Activated CD4-positive, alpha-beta memory T cell treated with anti-CD3 and anti-CD28 coated beads for 36 hours (primary cell): ENCODE measurements around the gene CHST2. TPM values are rescaled to one million over a fixed set of nuclear protein-coding genes. Genes with fewer than 3 reads are reported as not detected.

Source experiments
- CTCF ChIA-PET: fragments of 350-600 bp; sonication (Branson Sonifier 250); formaldehyde crosslinking; loops from one replicate; lab custom pipeline; 2021; ENCODE audit warnings: antibody characterized with exemption, inconsistent platforms; lab: Charles Lee
- POLR2A ChIA-PET: fragments of 350-600 bp; sonication (Branson Sonifier 250); formaldehyde crosslinking; loops from one replicate; lab custom pipeline; 2021; ENCODE audit warnings: antibody characterized with exemption; lab: Charles Lee
- DNase-seq: peaks from one replicate; pipeline ENCODE4 v3.0.0-alpha.2; 2020
- H3K27ac Mint-ChIP-seq: one replicate; pipeline ENCODE4 v1.8.0; 2021; ENCODE audit warnings: mixed read lengths
- H3K27me3 Mint-ChIP-seq: one replicate; pipeline ENCODE4 v1.8.0; 2021; ENCODE audit warnings: mixed read lengths
- H3K36me3 Mint-ChIP-seq: one replicate; pipeline ENCODE4 v1.8.0; 2021; ENCODE audit warnings: mixed read lengths
- H3K4me1 Mint-ChIP-seq: one replicate; pipeline ENCODE4 v1.8.0; 2021; ENCODE audit warnings: low read depth, mixed read lengths
- H3K4me3 Mint-ChIP-seq: one replicate; pipeline ENCODE4 v1.8.0; 2021; ENCODE audit warnings: mild to moderate bottlenecking, mixed read lengths
- H3K9me3 Mint-ChIP-seq: one replicate; pipeline ENCODE4 v1.8.0; 2021; ENCODE audit warnings: mixed read lengths
- intact Hi-C: fragments of 100-400 bp; cut with micrococcal nuclease; formaldehyde crosslinking; loops from one replicate; pipeline ENCODE4 v1.15.1; 2023
- total RNA-seq, 2 experiments: library from RNA; stranded (reverse); gene quantifications; one replicate each; pipeline ENCODE4 v1.2.3, GENCODE V29; 2021

CHST2 gene
- total RNA-seq, 2 experiments from 2014 or later, result 4.5 to 4.7 TPM

DNA sequence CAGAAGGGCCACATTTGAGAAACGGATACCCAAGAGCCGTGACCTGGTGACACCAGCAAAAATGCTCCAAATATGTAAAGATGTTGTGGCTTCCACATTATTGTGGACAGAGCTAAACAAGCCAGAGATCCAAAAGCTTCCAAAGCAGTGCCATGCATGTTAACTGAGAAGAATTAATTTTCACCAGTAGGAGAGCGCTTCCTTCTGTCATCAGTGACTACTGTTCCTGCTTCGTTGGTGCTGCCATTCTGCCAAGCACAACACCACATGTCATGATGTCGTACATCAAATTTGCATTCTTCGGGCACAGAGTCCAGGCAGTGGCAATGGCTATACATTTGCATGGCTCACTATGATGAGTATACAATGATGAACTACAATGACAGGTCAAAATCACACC, 19.1 kb upstream of the CHST2 start:
- ChIA-PET POLR2A (interaction anchor here (1.7 kb wide), 1 partner anchor 18 kb away, joined by 7 read pairs; no protein-coding TSS in a partner anchor), CTCF (interaction anchor here (1.5 kb wide), 1 partner anchor 574 kb away, joined by 3 read pairs; no protein-coding TSS in a partner anchor)
- Mint-ChIP-seq H3K36me3 (peaks cover 12% of the 10 kb centered on the region), H3K4me1 (peaks cover 15% of the 10 kb centered on the region), H3K4me3 (no peak overlapping the region), H3K27ac (no peak overlapping the region), H3K27me3 (peaks cover 29% of the 10 kb centered on the region), H3K9me3 (peaks cover 14% of the 10 kb centered on the region)
- no peak for DNase-seq
- intact Hi-C loops, result no loop called here

DNA sequence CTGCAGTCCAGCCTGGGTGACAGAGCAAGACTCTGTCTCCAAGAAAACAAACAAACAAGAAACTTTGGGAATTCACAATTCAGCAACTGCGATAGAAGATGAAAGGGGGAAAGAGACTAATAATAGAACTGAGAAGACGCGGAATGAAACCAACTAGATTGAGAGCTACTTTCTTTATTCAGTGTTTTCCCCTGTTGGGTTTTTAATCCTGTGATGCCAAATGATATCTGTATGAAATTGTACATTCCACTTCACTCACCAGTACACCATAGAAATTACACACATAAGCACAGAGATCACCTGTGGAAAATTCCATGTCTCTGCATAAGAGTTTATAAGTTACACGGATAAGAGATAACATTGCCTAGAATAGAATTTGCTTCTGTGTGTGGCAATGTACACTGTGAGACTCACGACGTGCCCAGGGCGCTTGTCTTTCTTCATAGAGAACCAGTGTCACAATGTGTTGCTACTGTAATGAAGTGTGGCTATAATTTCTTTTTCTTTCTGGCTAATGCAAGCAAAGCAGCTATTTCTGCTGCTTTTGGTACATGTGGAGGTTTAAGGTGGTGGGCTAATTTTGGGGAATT, 17.7 kb upstream of the CHST2 start:
- DNase-seq, result no peak
- H3K4me1 Mint-ChIP-seq, result peaks cover 15% of the 10 kb centered on the region
- H3K9me3 Mint-ChIP-seq, result peaks cover 26% of the 10 kb centered on the region
- H3K27ac Mint-ChIP-seq, result no peak overlapping the region
- intact Hi-C loops, result loop anchor here (1.0 kb wide), 2 partner anchors 20 to 41 kb away; no protein-coding TSS in a partner anchor
- ChIA-PET CTCF (interaction anchor here (0.9 kb wide), 1 partner anchor 19 kb away, joined by 4 read pairs; no protein-coding TSS in a partner anchor), POLR2A (interaction anchor here (1.5 to 1.7 kb wide), 2 partner anchors 10 to 20 kb away, joined by 5 to 7 read pairs; no protein-coding TSS in a partner anchor)
- peaks cover 32% of the 10 kb centered on the region for H3K27me3 Mint-ChIP-seq
- H3K36me3 Mint-ChIP-seq, result peaks cover 18% of the 10 kb centered on the region
- H3K4me3 Mint-ChIP-seq, result no peak overlapping the region

DNA sequence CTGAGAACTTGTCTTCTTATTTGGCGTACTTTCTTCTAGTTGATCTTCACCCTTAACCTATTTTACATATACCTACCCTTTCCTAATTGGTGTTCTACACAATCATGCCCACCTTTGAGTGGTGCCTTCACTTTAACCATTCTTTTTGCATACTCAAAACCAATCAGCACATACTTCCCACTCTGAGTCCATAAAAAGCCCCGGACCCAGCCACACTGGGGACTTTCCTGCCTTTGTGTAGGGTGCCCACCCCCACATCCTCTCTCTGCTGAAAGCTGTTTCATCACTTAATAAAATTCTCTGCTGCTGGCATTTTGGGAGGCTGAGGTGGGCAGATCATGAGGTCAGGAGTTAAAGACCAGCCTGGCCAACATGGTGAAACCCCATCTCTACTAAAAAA, 15.9 kb upstream of the CHST2 start:
- DNase-seq, result peak; percentile 33
- Mint-ChIP-seq H3K4me1 (peaks cover 15% of the 10 kb centered on the region), H3K4me3 (no peak overlapping the region), H3K36me3 (peaks cover 16% of the 10 kb centered on the region), H3K9me3 (peaks cover 26% of the 10 kb centered on the region), H3K27me3 (peaks cover 31% of the 10 kb centered on the region), H3K27ac (no peak overlapping the region)
- ChIA-PET CTCF (no interaction called here), POLR2A (no interaction called here)
- intact Hi-C loops, result no loop called here

DNA sequence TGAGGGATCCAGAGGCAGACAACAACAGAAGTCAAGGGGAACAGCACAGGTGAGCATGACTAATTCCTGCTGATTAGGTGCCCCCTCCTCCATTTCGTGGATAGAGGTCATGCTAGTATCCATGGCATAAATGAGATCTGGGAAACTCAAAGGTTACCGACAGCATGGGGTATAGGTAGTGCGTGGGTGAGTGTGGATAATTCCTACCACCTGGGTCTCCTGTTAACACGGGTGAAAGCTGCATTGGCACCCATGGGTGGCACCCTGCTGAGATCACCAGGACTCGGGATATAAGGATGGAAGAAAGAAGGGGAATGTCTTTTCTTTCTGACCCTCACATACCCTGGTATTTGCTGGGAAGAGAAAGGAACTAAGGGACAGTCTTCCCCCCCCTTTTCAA, 14.4 kb upstream of the CHST2 start:
- Mint-ChIP-seq H3K36me3 (peaks cover 16% of the 10 kb centered on the region), H3K9me3 (peaks cover 26% of the 10 kb centered on the region), H3K4me3 (no peak overlapping the region), H3K27ac (no peak overlapping the region), H3K4me1 (peaks cover 15% of the 10 kb centered on the region), H3K27me3 (peaks cover 24% of the 10 kb centered on the region)
- CTCF ChIA-PET, result interaction anchor here (0.6 kb wide), 1 partner anchor 16 kb away, joined by 3 read pairs; no protein-coding TSS in a partner anchor
- intact Hi-C loops, result no loop called here
- POLR2A ChIA-PET, result no interaction called here
- no peak for DNase-seq

DNA sequence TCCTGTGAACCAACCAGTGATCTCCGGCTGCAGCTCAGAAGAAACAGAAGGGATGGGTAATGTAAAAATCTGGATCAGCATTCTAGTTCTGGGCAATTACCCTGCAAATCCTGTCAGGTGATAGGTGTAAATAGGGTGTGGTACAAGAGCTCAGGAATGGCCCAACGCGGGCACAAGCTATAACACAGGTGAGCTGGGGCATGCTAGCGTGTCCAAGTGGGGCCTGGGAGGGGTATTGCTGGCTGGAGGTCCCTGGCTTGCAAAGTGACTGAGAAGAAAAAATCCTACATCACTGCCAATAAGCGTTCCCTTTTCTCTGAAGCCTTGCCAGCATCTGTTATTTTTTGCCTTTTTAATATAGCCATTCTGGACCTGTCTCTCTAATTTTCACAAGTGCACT, 9.7 kb upstream of the CHST2 start:
- POLR2A ChIA-PET, result interaction anchor here (0.9 kb wide), 1 partner anchor 10 kb away, joined by 3 read pairs; the partner anchor contains the start of gene CHST2
- Mint-ChIP-seq H3K4me3 (no peak overlapping the region), H3K27me3 (peaks cover 7% of the 10 kb centered on the region), H3K36me3 (peaks cover 10% of the 10 kb centered on the region), H3K4me1 (no peaks in the 10 kb centered on the region), H3K27ac (no peak overlapping the region), H3K9me3 (peaks cover 18% of the 10 kb centered on the region)
- CTCF ChIA-PET, result no interaction called here
- intact Hi-C loops, result no loop called here
- DNase-seq, result no peak

DNA sequence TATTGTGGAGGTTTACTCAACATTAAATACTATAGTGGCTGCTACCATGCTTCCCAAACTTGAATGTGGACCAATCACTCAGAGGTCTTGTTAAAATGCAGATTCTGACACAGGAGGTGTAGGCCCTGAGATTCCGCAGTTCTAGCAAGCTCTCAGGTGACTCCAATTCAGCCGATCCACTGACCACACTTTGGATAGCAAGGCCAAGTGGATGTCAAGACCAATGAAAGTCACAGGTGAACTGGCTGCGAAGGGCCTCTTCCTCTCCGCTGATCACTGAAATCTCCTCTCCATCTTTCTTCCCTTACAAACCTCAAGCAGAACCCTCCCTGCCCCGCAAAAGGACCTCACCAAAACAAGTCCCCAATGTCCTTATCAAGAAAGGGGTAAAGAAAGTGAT, 9.2 kb upstream of the CHST2 start:
- intact Hi-C loops, result no loop called here
- Mint-ChIP-seq H3K27ac (no peak overlapping the region), H3K4me3 (no peak overlapping the region), H3K36me3 (peaks cover 7% of the 10 kb centered on the region), H3K9me3 (peaks cover 13% of the 10 kb centered on the region), H3K4me1 (no peaks in the 10 kb centered on the region), H3K27me3 (peaks cover 7% of the 10 kb centered on the region)
- DNase-seq, result no peak
- ChIA-PET POLR2A (no interaction called here), CTCF (no interaction called here)

DNA sequence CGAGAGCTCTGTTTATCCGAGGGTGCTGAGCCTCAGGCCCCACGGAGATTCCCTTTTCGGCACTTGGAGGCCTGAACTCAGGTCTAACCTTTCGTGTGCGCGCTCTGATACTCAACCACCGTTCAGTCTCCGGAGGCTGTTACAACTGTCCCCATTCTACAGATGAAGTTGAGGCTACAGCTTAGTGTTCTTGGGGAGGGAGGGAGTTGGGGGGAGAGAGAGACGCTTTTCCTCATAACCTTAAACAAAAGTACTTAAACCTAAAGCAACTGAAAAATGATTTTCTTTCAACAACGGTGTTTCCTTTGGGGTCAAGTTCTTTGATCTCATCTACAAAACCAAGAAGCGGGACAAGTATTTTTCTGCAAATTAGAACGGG, 952 bp upstream of the CHST2 start:
- intact Hi-C loops, result loop anchor here (1.0 kb wide), 1 partner anchor 36 kb away; no protein-coding TSS in a partner anchor
- DNase-seq, result no peak
- Mint-ChIP-seq H3K27me3 (peaks cover 9% of the 10 kb centered on the region), H3K36me3 (peaks cover 2% of the 10 kb centered on the region), H3K4me1 (peaks cover 16% of the 10 kb centered on the region), H3K27ac (peak overlapping the region; percentile 45), H3K4me3 (peak overlapping the region; percentile 84), H3K9me3 (no peaks in the 10 kb centered on the region)
- ChIA-PET CTCF (no interaction called here), POLR2A (interaction anchor here (1.0 kb wide), 1 partner anchor 17 kb away, joined by 3 read pairs; no protein-coding TSS in a partner anchor)

DNA sequence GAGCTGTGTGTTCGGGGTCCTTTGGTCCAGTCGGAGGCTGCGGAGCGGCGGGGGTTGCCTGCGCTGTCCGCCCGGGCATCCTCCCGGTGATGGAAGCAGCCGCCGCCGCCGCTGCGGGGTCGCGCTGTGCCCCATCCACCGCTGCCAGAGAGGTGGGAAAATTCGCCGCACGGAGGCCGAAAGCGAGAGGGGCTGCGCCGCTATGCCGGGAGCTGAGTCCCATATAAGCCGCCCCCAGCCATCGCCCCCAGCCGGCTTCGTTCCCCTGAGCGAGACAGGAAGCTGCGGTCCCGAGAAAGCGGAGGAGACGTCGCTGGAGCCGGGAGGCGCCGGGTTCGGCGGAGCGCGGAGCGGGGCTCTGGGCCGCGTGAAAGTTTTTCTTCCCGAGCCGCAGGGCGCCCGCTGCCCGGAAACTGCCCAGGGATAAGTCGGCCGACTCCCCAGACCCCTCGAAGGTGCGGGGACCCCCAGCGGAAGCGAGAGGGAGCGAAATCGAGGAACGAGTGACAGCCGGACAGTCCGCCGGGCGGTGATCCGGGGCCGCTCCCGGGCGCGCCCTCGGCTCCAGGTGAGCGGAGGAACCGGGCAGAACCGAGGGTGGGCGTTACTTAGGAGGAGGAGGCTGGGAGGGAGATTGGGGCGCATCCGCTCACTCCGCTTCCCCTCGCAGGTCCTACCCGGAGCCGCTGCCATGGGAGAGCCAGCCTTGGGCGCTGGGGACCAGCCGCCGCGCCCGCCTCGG, 574 bp downstream of the CHST2 start:
- Mint-ChIP-seq H3K36me3 (peaks cover 2% of the 10 kb centered on the region), H3K4me3 (peak overlapping the region; percentile 82), H3K9me3 (no peaks in the 10 kb centered on the region), H3K4me1 (peaks cover 19% of the 10 kb centered on the region), H3K27ac (no peak overlapping the region), H3K27me3 (peaks cover 8% of the 10 kb centered on the region)
- intact Hi-C loops, result loop anchor here (1.0 to 5.0 kb wide), 7 partner anchors 38 to 632 kb away; partner anchors contain the start of gene U2SURP
- ChIA-PET CTCF (interaction anchor here (0.5 to 1.7 kb wide), 4 partner anchors 14 to 305 kb away, joined by 4 to 5 read pairs (median 4); partner anchors contain the start of gene U2SURP), POLR2A (interaction anchor here (0.6 to 1.1 kb wide), 3 partner anchors 11 to 851 kb away, joined by 3 read pairs; partner anchors contain the start of genes DIPK2A and U2SURP)
- DNase-seq, result peak; percentile 47

DNA sequence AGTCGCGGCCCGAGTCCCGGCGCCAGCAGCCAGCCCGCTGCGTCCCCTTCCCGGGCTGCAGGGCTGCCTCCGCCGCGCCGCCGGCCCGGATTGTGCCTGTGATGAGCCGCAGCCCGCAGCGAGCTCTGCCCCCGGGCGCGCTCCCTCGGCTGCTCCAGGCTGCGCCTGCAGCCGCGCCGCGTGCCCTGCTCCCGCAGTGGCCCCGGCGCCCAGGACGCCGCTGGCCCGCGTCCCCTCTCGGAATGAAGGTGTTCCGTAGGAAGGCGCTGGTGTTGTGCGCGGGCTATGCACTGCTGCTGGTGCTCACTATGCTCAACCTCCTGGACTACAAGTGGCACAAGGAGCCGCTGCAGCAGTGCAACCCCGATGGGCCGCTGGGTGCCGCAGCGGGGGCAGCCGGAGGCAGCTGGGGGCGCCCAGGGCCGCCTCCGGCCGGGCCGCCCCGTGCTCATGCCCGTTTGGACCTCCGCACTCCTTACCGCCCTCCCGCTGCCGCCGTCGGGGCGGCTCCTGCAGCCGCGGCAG, 1.2 kb downstream of the CHST2 start:
- peaks cover 2% of the 10 kb centered on the region for H3K36me3 Mint-ChIP-seq
- intact Hi-C loops, result loop anchor here (1.0 to 5.0 kb wide), 9 partner anchors 45 to 632 kb away; partner anchors contain the start of gene U2SURP
- peaks cover 19% of the 10 kb centered on the region for H3K4me1 Mint-ChIP-seq
- H3K27me3 Mint-ChIP-seq, result peaks cover 8% of the 10 kb centered on the region
- peak; percentile 53 for DNase-seq
- CTCF ChIA-PET, result interaction anchor here (0.5 to 1.7 kb wide), 12 partner anchors 8 to 325 kb away, joined by 3 to 5 read pairs (median 4); partner anchors contain the start of gene U2SURP
- no peak overlapping the region for H3K27ac Mint-ChIP-seq
- H3K4me3 Mint-ChIP-seq, result peak overlapping the region; percentile 63
- H3K9me3 Mint-ChIP-seq, result no peaks in the 10 kb centered on the region
- POLR2A ChIA-PET, result interaction anchor here (1.1 kb wide), 1 partner anchor 119 kb away, joined by 3 read pairs; the partner anchor contains the start of gene U2SURP

DNA sequence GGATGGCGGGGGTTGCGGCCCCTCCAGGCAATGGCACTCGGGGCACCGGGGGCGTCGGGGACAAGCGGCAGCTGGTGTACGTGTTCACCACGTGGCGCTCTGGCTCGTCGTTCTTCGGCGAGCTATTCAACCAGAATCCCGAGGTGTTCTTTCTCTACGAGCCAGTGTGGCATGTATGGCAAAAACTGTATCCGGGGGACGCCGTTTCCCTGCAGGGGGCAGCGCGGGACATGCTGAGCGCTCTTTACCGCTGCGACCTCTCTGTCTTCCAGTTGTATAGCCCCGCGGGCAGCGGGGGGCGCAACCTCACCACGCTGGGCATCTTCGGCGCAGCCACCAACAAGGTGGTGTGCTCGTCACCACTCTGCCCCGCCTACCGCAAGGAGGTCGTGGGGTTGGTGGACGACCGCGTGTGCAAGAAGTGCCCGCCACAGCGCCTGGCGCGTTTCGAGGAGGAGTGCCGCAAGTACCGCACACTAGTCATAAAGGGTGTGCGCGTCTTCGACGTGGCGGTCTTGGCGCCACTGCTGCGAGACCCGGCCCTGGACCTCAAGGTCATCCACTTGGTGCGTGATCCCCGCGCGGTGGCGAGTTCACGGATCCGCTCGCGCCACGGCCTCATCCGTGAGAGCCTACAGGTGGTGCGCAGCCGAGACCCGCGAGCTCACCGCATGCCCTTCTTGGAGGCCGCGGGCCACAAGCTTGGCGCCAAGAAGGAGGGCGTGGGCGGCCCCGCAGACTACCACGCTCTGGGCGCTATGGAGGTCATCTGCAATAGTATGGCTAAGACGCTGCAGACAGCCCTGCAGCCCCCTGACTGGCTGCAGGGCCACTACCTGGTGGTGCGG, 1.9 kb downstream of the CHST2 start:
- H3K4me3 Mint-ChIP-seq, result peak overlapping the region; percentile 63
- no peak overlapping the region for H3K27ac Mint-ChIP-seq
- ChIA-PET POLR2A (interaction anchor here (1.1 kb wide), 1 partner anchor 120 kb away, joined by 3 read pairs; the partner anchor contains the start of gene U2SURP), CTCF (interaction anchor here (0.6 to 1.7 kb wide), 13 partner anchors 9 to 324 kb away, joined by 3 to 5 read pairs (median 4); partner anchors contain the start of gene U2SURP)
- H3K4me1 Mint-ChIP-seq, result peaks cover 18% of the 10 kb centered on the region
- peaks cover 11% of the 10 kb centered on the region for H3K27me3 Mint-ChIP-seq
- DNase-seq, result peak; percentile 84
- no peaks in the 10 kb centered on the region for H3K9me3 Mint-ChIP-seq
- peaks cover 2% of the 10 kb centered on the region for H3K36me3 Mint-ChIP-seq
- intact Hi-C loops, result loop anchor here (1.0 to 5.0 kb wide), 10 partner anchors 44 to 631 kb away; partner anchors contain the start of gene U2SURP

DNA sequence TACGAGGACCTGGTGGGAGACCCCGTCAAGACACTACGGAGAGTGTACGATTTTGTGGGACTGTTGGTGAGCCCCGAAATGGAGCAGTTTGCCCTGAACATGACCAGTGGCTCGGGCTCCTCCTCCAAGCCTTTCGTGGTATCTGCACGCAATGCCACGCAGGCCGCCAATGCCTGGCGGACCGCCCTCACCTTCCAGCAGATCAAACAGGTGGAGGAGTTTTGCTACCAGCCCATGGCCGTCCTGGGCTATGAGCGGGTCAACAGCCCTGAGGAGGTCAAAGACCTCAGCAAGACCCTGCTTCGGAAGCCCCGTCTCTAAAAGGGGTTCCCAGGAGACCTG, 2.5 kb downstream of the CHST2 start:
- POLR2A ChIA-PET, result no interaction called here
- no peak overlapping the region for H3K27ac Mint-ChIP-seq
- H3K27me3 Mint-ChIP-seq, result peaks cover 12% of the 10 kb centered on the region
- peaks cover 17% of the 10 kb centered on the region for H3K4me1 Mint-ChIP-seq
- no peaks in the 10 kb centered on the region for H3K9me3 Mint-ChIP-seq
- CTCF ChIA-PET, result interaction anchor here (1.2 to 1.6 kb wide), 2 partner anchors 10 to 43 kb away, joined by 3 to 5 read pairs; no protein-coding TSS in a partner anchor
- no peak overlapping the region for H3K4me3 Mint-ChIP-seq
- intact Hi-C loops, result loop anchor here (2.0 to 5.0 kb wide), 6 partner anchors 120 to 630 kb away; partner anchors contain the start of gene U2SURP
- peaks cover 2% of the 10 kb centered on the region for H3K36me3 Mint-ChIP-seq
- DNase-seq, result no peak
